GM18526 (cell line): Measurements from ENCODE around the gene RIN3.

Experiments used
- POLR2A ChIP-seq: IDR thresholded peaks from 3 replicates; pipeline ENCODE4 v1.6.1; 2011; ENCODE audit not compliant: insufficient read length; ENCODE audit errors: extremely low read depth

The RIN3 gene

GRCh38 chr14:92729634-92730358, 216.2 kb downstream of the RIN3 start:
- TF ChIP-seq POLR2A, result no peak

- no peak for TF ChIP-seq POLR2A
Measured at GRCh38 chr14:92731622-92732115, 218.1 kb downstream of the RIN3 start.

- TF ChIP-seq POLR2A, result no peak
Measured at GRCh38 chr14:92733007-92733406, 219.4 kb downstream of the RIN3 start.

- TF ChIP-seq POLR2A, result no peak
Measured at GRCh38 chr14:92734618-92735017, 221.0 kb downstream of the RIN3 start.

GRCh38 chr14:92735344-92735743, 221.8 kb downstream of the RIN3 start:
- TF ChIP-seq POLR2A, result no peak

GRCh38 chr14:92737206-92737605, 223.6 kb downstream of the RIN3 start:
- TF ChIP-seq POLR2A, result no peak

GRCh38 chr14:92737619-92738188, 224.1 kb downstream of the RIN3 start:
- TF ChIP-seq POLR2A, result no peak
